Left renal cortex interstitium (tissue), 4 donors: ENCODE data around the gene GLCCI1. TPM values are rescaled to one million over a fixed set of nuclear protein-coding genes. Genes with fewer than 3 reads are reported as not detected.

Experiments
- DNase-seq, 4 donors: peaks; one replicate each; pipeline ENCODE4 v3.0.0-alpha.2; 2013; ENCODE audit warnings: low read depth in 4 of 4, low spot score in 2 of 4, missing footprints in 1 of 4
- polyA plus RNA-seq, 4 donors: library from polyadenylated mRNA; unstranded; fragments of 120-200 nt; gene quantifications; one replicate each; pipeline ENCODE4 v1.2.1, GENCODE V29; 2013; ENCODE audit not compliant: insufficient read length in 4 of 4

GLCCI1 gene
- polyA plus RNA-seq, 4 donors = 25.9 to 46.5 (median 33.2) TPM

DNA sequence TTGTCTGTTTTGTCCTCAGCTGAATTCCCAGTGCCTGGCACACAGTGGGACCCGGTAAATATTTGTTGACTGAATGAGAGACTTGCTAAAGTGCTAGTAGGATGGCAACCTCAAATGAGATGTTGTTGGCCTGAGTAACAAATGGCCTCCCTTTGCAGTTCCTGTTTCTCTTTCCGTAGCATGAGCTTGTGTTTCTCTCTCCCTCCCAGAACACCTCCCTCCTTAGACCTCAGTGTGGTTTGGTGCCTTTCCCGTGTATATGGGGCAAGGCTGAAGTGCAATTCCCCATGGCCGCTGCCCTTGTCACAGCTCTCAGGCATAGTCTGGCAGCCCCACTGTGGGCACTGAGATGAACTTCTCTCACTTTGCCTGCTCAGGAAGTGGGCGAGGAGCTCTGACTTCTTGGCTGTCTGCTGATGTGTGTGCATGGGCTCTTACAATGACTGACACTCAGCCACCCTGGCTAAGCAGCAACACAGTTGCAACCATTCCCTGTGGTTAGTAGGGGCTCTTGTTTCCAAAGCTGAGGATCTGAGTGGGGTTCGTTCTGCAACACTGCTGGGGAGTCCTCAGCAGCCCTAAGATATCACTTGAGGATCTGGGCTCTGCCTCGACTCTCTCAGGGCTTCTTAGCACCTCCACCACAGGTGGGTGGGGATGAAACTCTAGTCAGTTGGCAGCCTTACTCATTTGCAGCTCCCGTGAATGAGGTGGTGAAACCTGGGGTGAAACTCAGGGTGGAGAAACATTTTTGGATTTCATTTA is 157.3 kb downstream of the GLCCI1 start:
- DNase-seq = no peak

DNA sequence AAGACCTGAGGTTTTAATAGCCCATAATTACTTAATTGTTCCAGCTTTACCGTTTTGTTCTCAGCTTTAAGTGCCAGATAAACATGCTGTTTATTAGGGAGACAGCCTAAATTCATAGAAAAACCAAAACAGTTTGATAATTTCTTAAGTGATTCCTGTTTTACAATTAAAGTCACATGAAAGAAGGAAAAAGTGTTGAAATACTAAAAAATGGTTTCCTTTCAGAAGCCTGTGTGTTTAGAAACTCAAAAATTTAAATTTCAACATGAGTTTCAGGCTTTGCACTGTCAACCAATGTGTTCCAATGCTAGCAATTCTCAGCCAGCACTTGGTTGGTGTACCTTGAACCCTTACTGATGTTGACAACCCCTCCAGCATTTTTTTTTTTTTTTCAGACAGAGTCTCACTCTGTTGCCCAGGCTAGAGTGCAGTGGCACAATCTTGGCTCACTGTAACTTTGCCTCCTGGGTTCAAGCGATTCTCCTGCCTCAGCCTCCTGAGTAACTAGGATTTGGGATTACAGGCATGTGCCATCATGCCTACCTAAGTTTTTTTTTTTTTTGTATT is 158.1 kb downstream of the GLCCI1 start:
- DNase-seq = no peak

DNA sequence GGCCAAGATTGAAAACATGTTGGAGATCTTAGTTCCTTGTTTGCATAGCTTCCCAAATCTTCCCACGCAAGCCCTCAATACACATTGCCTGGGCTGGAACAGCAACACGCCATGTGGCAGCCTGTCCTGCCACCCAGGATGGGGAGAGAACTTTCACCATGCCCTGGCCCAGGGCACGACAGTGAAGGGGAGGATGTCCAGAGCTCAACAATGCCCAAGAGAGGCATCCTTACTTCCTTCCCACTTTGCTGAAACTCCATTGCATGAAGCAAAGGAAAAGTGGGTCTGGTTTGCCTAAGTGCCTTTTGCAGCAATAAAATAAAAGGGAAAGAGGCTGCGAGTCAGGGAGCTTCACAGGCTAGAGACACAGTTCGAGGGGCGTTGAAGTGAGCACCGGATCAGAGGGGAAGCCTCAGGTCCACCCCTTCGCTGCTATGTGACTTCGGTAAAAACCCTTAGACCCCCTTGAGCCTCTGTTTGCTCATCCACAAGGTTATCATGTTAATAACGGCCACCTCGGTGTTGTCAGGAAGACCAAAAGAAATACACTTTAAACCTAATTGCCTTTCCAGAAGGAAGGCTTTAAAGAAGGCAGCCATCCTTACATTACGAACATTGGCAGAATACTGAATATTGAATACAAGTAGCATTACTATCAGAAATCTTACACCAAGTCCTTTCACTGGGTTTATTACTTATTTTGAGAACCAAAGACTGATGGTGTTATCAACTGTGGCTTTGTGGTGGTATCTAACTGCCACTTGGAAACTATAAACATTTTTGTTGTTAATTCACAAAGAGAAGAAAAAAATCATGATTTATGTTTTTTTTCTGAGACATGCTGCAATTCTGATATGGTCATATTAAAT is 160.1 kb downstream of the GLCCI1 start:
- no peak for DNase-seq

DNA sequence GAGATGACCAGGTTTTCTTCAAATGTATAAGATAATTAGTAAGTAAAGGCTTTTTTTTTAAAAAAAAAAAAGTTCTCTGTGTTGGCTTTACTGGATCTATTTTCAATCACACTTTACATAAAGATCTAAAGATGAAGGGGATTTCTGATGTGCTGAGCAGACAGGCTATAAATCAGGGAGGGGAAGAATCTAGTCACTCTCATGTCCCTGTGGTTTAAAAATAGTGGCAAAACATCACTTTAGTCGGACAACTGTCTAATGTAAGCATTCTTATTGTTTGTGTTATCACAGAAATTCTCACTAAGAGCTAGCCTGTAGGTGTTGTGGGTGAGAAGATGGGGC is 160.7 kb downstream of the GLCCI1 start:
- DNase-seq = no peak

DNA sequence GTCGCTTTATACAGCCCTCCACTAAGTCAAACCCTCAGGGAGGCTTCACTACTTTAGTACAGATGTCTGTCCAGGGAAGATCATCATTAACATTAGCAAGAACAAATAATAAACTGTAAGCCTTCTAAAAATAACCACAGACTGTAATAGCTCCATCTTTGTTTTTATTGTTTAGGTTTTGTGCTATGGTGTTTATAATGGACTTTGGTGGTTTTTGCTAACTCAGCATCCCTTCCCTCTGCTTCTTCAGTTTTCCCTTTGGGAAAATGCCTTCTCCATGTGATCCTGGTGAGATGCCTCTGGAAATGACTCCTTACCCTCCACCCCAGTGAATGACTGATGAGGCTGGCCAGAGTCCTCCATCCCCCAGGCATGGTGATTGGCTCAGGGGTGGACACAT is 162.1 kb downstream of the GLCCI1 start:
- DNase-seq = no peak

DNA sequence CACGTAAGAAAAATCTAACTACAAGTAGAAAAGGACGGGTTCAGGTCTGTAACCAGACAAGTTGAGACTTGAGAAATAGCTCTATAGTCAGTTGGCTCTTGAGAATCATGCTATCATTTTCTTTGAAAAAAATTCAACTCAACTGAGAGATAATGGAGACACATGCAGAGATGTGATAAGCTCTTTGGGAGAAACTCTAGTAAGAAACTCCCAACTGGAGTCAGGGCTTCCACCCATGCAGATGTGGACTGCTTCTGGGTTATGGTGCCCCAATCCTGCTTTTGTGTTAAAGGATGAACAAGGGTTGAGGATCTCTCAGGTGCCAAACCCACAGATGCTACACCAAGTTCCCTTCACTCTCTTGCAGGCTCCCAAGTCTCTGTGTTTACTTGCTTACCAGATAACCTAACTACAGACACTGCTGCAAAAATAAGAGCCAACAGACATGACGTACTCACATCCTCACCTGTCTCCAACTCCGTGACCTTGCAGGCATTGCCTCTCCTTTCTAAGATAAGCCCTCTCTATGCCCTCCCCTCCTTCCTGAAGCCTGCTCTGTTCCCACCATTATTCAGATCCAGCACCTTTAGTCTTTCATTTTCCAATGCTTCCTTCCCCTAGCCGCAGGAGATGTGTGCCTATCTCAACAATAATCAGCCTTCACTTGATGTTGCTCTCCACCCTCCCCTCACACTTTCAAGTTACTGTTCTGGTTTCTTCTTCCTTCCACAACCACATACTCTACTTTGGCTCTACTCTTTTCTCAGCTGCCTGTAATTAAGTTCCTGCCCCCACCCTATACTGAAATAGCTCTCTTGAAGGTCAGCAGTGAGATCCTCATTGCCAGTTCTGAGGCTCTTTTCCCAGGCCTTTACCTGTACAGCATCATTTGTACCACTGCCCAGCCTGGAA is 163.4 kb downstream of the GLCCI1 start:
- DNase-seq = no peak

DNA sequence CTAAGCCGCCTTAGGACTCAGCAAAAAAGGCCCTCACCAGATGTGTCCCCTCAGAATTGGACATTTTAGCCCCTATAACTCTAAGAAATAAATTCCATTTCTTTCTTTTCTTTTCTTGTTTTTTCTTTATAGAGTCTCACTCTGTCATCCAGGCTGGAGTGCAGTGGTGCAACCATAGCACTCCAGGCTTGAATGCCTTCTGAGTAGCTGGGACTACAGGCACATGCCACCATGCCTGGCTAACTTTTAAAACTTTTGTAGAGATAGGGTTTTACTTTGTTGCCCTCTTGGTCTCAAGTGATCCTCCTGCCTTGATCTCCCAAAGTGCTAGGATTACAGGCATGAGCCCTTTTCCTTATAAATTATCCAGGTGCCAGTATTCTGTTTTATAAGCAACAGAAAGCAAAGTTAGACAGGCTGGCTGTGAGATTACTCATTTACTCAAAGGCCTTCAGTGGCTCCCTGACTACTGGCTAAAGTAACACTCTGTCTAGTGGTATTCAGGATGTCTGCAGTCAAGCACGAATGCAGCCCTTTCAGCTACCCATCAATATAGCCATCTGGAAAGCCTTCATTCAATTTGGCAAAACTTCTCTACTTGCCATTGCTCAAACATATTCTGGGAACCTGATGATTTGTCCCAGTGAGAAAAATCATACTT is 164.7 kb downstream of the GLCCI1 start:
- DNase-seq = no peak

DNA sequence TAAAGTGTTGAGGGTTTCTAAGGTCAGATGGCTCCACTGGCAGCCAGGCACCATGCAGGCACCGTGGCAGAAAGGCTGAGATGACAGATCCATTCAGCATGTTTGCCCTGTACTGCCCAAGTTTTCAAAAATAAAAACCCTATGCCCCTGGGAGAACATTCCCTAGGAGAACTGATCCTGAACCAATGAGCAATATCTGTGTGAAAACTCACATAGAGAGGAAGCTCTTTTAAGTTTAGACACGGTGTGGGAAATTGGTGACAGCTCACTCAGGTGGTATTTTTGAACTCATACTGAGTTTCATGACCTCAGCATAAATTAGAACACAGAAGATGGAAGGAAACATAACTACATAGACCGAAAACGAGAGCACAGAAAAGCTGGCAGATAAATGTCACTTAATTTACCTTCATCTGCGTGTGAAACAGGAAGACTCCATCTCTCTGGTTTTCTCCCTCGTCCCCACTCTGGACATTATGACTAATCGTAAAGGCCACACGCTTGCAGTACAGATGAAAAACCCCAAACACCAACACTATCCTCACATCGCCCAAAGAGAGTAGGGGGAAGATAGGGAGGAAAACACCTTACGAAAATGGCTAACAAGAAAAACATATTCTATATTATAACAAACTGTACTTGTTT is 165.6 kb downstream of the GLCCI1 start:
- DNase-seq = no peak

DNA sequence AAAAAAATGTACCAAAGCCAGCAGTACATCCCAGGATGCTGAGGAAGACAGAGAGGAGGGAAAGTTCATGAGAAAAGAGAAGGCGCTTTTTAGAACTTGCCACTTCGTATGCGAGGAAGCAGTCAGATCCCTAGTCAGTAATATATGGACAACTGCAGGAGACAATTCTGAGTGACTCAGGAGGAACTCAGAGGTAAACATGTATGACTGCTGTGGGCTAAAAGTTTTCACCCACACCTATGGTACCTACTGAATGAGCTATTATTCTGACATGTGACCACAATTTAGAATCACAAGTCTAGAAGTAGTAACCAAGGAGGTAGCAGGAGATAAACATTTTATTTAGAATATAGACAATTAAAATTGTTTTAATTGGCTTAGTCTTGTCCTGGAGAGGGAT is 166.8 kb downstream of the GLCCI1 start:
- DNase-seq = no peak

DNA sequence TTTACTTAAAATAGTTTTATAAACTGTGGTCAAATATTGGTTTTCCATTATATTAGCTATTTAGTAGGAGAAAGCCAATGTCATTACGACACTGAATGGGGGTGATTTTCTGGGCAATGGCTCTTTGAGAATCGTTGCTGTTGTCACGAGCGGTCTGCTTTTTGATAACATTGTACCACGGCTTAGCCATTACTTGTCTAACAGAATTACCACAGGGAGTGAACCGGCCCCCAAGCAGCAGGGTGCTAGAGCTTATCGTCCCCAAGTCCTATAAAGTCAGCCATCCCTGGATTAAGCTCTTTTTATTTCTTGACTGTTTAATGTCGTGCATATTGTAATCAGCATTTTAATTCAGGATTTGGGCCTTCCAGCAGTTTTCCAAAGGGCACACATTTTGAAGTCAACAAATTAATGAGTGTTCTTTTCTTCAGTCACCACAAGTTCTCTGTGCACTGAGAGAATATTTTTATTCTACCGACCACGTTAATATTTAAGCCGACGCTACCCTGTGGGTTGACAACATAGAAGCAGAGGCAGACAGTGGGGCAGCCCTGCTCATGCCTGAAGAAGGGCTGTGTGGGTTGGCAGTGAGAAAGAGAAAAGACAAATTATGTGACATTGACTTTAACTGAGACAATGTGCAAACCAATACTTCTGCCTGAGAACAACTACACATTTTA is 167.6 kb downstream of the GLCCI1 start:
- DNase-seq = no peak
